Fibroblast of the aortic adventitia (primary cell): ENCODE data around the gene ABR. TPM values are rescaled to one million over a fixed set of nuclear protein-coding genes. Genes with fewer than 3 reads are reported as not detected.

ENCODE experiments used
- DNase-seq: peaks from one replicate; pipeline ENCODE4 v3.0.0-alpha.2; 2010; ENCODE audit warnings: low read depth
- H3K4me3 ChIP-seq: 2 replicates; pipeline ENCODE4 v1.5.1; 2011; ENCODE audit warnings: low read depth, mild to moderate bottlenecking, control low read depth, low read length, moderate library complexity
- total RNA-seq: library from RNA; depleted of rRNA; stranded (reverse); fragments of >200 nt; gene quantifications from 2 replicates; pipeline ENCODE4 v1.2.3, GENCODE V29; 2012; ENCODE audit warnings: low replicate concordance
- TF ChIP-seq, protein P1 (sequence below): IDR thresholded peaks from 2 replicates; pipeline ENCODE4 v1.5.1; 2011; ENCODE audit warnings: mild to moderate bottlenecking, low read length, control low read depth, inconsistent platforms; ENCODE audit not compliant: insufficient read depth

The ABR gene
- total RNA-seq, 1 donor: 76.8 TPM

DNA sequence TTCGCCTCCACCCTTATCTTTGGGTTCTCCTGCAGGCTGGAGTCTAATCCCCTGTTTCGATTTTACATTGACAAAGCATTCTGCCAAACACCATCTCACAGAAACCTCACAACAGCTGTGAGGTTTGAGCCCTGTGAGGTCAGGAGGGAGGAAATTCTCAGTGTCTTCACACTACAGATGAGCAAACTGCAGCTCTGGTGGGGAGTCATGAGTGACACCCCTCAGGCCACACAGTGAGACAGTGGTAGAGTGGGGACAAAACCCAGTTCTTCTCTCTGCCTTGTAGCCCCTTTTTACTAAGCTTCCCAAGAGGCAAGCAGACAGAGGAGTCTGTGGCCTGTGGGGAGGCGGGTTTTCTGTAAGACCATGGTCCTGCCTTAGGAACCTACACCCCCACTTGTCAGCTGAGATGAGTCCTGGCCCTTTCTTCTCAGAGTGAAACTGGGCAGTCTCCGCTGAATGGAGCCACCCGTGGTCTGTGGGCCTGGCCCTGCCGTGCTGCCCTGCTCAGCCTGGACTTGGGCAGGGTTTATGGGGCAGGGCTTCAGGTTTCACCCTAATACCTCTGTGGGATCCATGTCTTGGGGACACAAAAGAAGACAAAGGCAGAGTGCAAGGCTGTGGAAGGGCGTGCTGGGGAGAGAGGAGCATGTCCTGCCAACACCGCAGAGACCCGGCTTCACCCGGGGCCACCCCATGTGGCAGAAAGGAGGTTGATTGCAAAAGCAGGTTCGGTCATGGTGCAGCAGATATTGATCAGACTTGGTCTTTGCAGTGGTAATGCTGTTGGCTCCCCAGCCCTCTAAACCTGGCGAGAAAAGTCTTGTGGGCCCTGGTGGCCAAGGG is 59.0 kb downstream of the ABR start:
- H3K4me3 ChIP-seq: no peak overlapping the region
- TF ChIP-seq, protein P1, sequence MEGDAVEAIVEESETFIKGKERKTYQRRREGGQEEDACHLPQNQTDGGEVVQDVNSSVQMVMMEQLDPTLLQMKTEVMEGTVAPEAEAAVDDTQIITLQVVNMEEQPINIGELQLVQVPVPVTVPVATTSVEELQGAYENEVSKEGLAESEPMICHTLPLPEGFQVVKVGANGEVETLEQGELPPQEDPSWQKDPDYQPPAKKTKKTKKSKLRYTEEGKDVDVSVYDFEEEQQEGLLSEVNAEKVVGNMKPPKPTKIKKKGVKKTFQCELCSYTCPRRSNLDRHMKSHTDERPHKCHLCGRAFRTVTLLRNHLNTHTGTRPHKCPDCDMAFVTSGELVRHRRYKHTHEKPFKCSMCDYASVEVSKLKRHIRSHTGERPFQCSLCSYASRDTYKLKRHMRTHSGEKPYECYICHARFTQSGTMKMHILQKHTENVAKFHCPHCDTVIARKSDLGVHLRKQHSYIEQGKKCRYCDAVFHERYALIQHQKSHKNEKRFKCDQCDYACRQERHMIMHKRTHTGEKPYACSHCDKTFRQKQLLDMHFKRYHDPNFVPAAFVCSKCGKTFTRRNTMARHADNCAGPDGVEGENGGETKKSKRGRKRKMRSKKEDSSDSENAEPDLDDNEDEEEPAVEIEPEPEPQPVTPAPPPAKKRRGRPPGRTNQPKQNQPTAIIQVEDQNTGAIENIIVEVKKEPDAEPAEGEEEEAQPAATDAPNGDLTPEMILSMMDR: no peak
- DNase-seq: no peak

- no peak for DNase-seq
- TF ChIP-seq, protein P1: no peak
- H3K4me3 ChIP-seq: no peak overlapping the region
Measured at GRCh38 chr17:1119924-1120323, 59.9 kb downstream of the ABR start.

DNA sequence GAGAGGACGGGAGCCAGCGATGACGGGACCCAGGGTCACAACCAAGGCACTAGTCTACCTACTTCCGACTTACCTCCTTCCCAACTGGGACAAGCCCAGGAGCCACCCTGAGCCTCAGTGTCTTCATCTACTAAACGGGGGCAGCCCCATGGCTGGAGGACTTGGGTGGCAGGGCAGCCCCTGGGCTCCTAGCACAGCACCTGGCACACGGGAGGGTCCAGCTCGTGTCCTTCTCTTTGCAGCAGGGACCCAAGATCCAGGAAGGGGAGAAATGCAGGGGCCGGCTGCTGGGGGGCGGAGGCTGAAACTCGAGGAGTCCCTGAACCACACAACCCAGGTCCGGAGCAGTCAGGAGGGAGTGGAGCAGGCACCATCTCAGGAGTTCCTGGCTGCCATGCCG is 63.2 kb downstream of the ABR start:
- TF ChIP-seq, protein P1: no peak
- no peak for DNase-seq
- no peak overlapping the region for H3K4me3 ChIP-seq

- TF ChIP-seq, protein P1: no peak
- no peak overlapping the region for H3K4me3 ChIP-seq
- no peak for DNase-seq
Measured at GRCh38 chr17:1112875-1113274, 66.9 kb downstream of the ABR start.

- H3K4me3 ChIP-seq: no peak overlapping the region
- TF ChIP-seq, protein P1: no peak
- no peak for DNase-seq
Measured at GRCh38 chr17:1111599-1112443, 68.0 kb downstream of the ABR start.

DNA sequence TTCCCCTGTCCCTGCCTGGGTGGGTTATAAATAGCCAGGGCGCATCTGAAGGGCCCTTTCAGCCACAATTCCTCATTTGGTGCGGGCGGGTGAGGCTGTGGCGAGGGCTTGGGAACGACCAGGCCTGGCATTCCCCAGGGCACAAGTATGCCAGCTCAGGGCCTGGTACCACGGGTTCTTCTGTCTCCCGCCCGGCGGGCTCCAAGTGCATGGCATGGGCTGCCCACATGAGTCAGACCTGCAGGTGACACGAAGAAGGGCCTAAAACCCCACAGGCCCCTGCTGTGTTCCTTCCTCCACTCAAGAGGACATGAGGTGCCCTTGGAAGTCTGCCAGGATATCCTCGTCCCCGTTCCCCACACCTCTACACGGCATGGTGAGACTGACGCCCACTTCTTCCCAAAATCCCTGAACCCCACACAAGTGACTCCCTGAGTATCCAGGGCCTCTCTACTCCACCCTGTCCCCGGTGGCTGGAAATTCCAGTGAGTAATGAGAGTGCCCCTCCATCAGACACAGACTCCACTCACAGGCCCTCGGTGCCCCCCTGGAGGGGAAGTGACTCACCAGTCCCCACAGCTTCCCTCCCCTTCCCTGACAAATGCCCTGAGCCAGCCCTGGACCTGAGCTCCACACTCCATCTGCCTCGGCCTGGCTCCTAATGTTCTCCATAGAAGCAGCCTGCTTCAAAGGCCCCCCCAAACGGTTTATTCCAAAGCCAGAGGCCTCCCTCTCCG is 68.8 kb downstream of the ABR start:
- TF ChIP-seq, protein P1: no peak
- DNase-seq: peak; percentile 76
- H3K4me3 ChIP-seq: no peak overlapping the region
